Activated naive CD4-positive, alpha-beta T cell treated with anti-CD3 and anti-CD28 coated beads, Interleukin-2, amount 50 U/mL, for 24 hours (primary cell): ENCODE data around the gene THOP1.

Experiments
- H3K27ac Mint-ChIP-seq: one replicate; pipeline ENCODE4 v1.8.0; 2021; ENCODE audit warnings: mild to moderate bottlenecking, mixed read lengths
- H3K27me3 Mint-ChIP-seq: one replicate; pipeline ENCODE4 v1.8.0; 2021; ENCODE audit warnings: mixed read lengths
- H3K36me3 Mint-ChIP-seq: one replicate; pipeline ENCODE4 v1.8.0; 2021; ENCODE audit warnings: mixed read lengths
- H3K4me1 Mint-ChIP-seq: one replicate; pipeline ENCODE4 v1.8.0; 2021; ENCODE audit warnings: mixed read lengths
- H3K4me3 Mint-ChIP-seq: one replicate; pipeline ENCODE4 v1.8.0; 2021; ENCODE audit warnings: mild to moderate bottlenecking, mixed read lengths
- H3K9me3 Mint-ChIP-seq: one replicate; pipeline ENCODE4 v1.8.0; 2021; ENCODE audit warnings: mixed read lengths

THOP1 gene

GRCh38 chr19:2840794-2841791 lies 55.8 kb downstream of the THOP1 start, which contains the start of gene ZNF555:
Gene ZNF555, plus strand, starts transcription at chr19:2841475. Its CDS starts 98 bp downstream, at chr19:2841573.
- H3K4me1 Mint-ChIP-seq, result peaks cover 22% of the 10 kb centered on the region
- H3K4me3 Mint-ChIP-seq, result peak within 1 kb of the TSS; percentile 90
- H3K9me3 Mint-ChIP-seq, result no peaks in the 10 kb centered on the region
- H3K36me3 Mint-ChIP-seq, result peaks cover 19% of the 10 kb centered on the region
- peak within 1 kb of the TSS; percentile 55 for H3K27ac Mint-ChIP-seq
- no peaks in the 10 kb centered on the region for H3K27me3 Mint-ChIP-seq

- H3K27ac Mint-ChIP-seq, result no peak overlapping the region
- H3K9me3 Mint-ChIP-seq, result no peaks in the 10 kb centered on the region
- H3K4me3 Mint-ChIP-seq, result peak overlapping the region; percentile 75
- peaks cover 26% of the 10 kb centered on the region for H3K4me1 Mint-ChIP-seq
- H3K36me3 Mint-ChIP-seq, result peaks cover 17% of the 10 kb centered on the region
- no peaks in the 10 kb centered on the region for H3K27me3 Mint-ChIP-seq
Measured at GRCh38 chr19:2841855-2842574, 56.7 kb downstream of the THOP1 start.

- no peaks in the 10 kb centered on the region for H3K27me3 Mint-ChIP-seq
- no peak overlapping the region for H3K4me3 Mint-ChIP-seq
- H3K27ac Mint-ChIP-seq, result no peak overlapping the region
- H3K4me1 Mint-ChIP-seq, result peaks cover 34% of the 10 kb centered on the region
- peaks cover 19% of the 10 kb centered on the region for H3K36me3 Mint-ChIP-seq
- no peaks in the 10 kb centered on the region for H3K9me3 Mint-ChIP-seq
Measured at GRCh38 chr19:2845107-2845506, 59.8 kb downstream of the THOP1 start.

GRCh38 chr19:2846180-2846894 lies 61.0 kb downstream of the THOP1 start:
- Mint-ChIP-seq H3K36me3 (peaks cover 24% of the 10 kb centered on the region), H3K9me3 (no peaks in the 10 kb centered on the region), H3K27me3 (no peaks in the 10 kb centered on the region), H3K27ac (no peak overlapping the region), H3K4me3 (no peak overlapping the region), H3K4me1 (peaks cover 40% of the 10 kb centered on the region)

GRCh38 chr19:2847507-2847906 lies 62.2 kb downstream of the THOP1 start:
- peaks cover 33% of the 10 kb centered on the region for H3K36me3 Mint-ChIP-seq
- H3K27ac Mint-ChIP-seq, result no peak overlapping the region
- no peaks in the 10 kb centered on the region for H3K9me3 Mint-ChIP-seq
- no peak overlapping the region for H3K4me3 Mint-ChIP-seq
- H3K4me1 Mint-ChIP-seq, result peaks cover 35% of the 10 kb centered on the region
- H3K27me3 Mint-ChIP-seq, result no peaks in the 10 kb centered on the region

- Mint-ChIP-seq H3K27me3 (no peaks in the 10 kb centered on the region), H3K36me3 (peaks cover 44% of the 10 kb centered on the region), H3K9me3 (peaks cover 4% of the 10 kb centered on the region), H3K4me1 (peaks cover 28% of the 10 kb centered on the region), H3K27ac (no peak overlapping the region), H3K4me3 (no peak overlapping the region)
Measured at GRCh38 chr19:2848616-2849015, 63.3 kb downstream of the THOP1 start.

GRCh38 chr19:2850256-2850925 lies 65.1 kb downstream of the THOP1 start:
- Mint-ChIP-seq H3K27ac (peak overlapping the region; percentile 41), H3K9me3 (peaks cover 17% of the 10 kb centered on the region), H3K4me1 (peaks cover 32% of the 10 kb centered on the region), H3K36me3 (peaks cover 53% of the 10 kb centered on the region), H3K4me3 (peak overlapping the region; percentile 49), H3K27me3 (no peaks in the 10 kb centered on the region)

GRCh38 chr19:2852598-2852997 lies 67.3 kb downstream of the THOP1 start:
- no peak overlapping the region for H3K27ac Mint-ChIP-seq
- H3K36me3 Mint-ChIP-seq, result peaks cover 45% of the 10 kb centered on the region
- no peak overlapping the region for H3K4me3 Mint-ChIP-seq
- no peaks in the 10 kb centered on the region for H3K27me3 Mint-ChIP-seq
- H3K4me1 Mint-ChIP-seq, result peaks cover 35% of the 10 kb centered on the region
- H3K9me3 Mint-ChIP-seq, result peaks cover 17% of the 10 kb centered on the region

GRCh38 chr19:2853015-2853606 lies 67.8 kb downstream of the THOP1 start:
- no peak overlapping the region for H3K27ac Mint-ChIP-seq
- peaks cover 17% of the 10 kb centered on the region for H3K9me3 Mint-ChIP-seq
- peaks cover 40% of the 10 kb centered on the region for H3K4me1 Mint-ChIP-seq
- no peak overlapping the region for H3K4me3 Mint-ChIP-seq
- peaks cover 44% of the 10 kb centered on the region for H3K36me3 Mint-ChIP-seq
- no peaks in the 10 kb centered on the region for H3K27me3 Mint-ChIP-seq

GRCh38 chr19:2854849-2855248 lies 69.5 kb downstream of the THOP1 start:
- H3K27ac Mint-ChIP-seq, result no peak overlapping the region
- peaks cover 17% of the 10 kb centered on the region for H3K9me3 Mint-ChIP-seq
- peaks cover 44% of the 10 kb centered on the region for H3K36me3 Mint-ChIP-seq
- H3K27me3 Mint-ChIP-seq, result no peaks in the 10 kb centered on the region
- H3K4me1 Mint-ChIP-seq, result peaks cover 42% of the 10 kb centered on the region
- no peak overlapping the region for H3K4me3 Mint-ChIP-seq

- Mint-ChIP-seq H3K4me1 (peaks cover 32% of the 10 kb centered on the region), H3K4me3 (peak overlapping the region; percentile 65), H3K27ac (peak overlapping the region; percentile 87), H3K27me3 (no peaks in the 10 kb centered on the region), H3K9me3 (peaks cover 17% of the 10 kb centered on the region), H3K36me3 (peaks cover 34% of the 10 kb centered on the region)
Measured at GRCh38 chr19:2856457-2857050, 71.3 kb downstream of the THOP1 start.

GRCh38 chr19:2858864-2859263 lies 73.6 kb downstream of the THOP1 start:
- Mint-ChIP-seq H3K27ac (no peak overlapping the region), H3K36me3 (peaks cover 13% of the 10 kb centered on the region), H3K9me3 (peaks cover 10% of the 10 kb centered on the region), H3K4me1 (peaks cover 32% of the 10 kb centered on the region), H3K4me3 (no peak overlapping the region), H3K27me3 (no peaks in the 10 kb centered on the region)

GRCh38 chr19:2863816-2864215 lies 78.5 kb downstream of the THOP1 start:
- Mint-ChIP-seq H3K4me3 (no peak overlapping the region), H3K9me3 (no peaks in the 10 kb centered on the region), H3K36me3 (peaks cover 1% of the 10 kb centered on the region), H3K27ac (no peak overlapping the region), H3K4me1 (no peaks in the 10 kb centered on the region), H3K27me3 (no peaks in the 10 kb centered on the region)
